Lower leg skin (tissue), 3 donors: ENCODE results near the gene CDCA8.

Source experiments
- POLR2A ChIP-seq, 2 donors: fragments of 450-650 bp; IDR thresholded peaks; one replicate each; pipeline ENCODE4 v1.6.1; 2016 to 2017; ENCODE audit warnings: antibody characterized with exemption in 2 of 2, mild to moderate bottlenecking in 1 of 2, moderate library complexity in 1 of 2
- TF ChIP-seq, protein P1 (sequence below), 3 donors: fragments of 450-650 bp; IDR thresholded peaks; one replicate each; pipeline ENCODE4 v1.5.1; 2016; ENCODE audit warnings: antibody characterized with exemption in 3 of 3, mild to moderate bottlenecking in 3 of 3, moderate library complexity in 2 of 3

DNA sequence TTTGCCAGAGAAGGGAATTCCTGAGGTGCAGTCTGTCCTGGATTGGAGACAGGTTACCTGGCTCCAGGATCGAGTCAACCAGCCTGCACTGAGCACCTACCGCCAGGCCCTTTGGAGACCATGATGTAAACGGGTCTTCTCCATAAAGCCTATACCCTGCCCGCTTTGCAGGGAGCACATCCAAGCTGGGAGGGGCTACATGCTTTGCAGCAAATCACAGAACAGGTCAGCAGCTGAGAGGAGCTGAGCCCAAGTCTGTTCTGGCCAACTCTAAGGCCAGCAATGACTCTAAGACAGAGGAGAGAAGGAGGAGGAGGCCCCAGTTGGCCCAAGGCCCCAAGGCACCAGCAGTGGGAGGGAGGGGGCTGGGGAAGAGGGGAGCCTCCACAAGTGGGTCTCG, 42.1 kb upstream of the CDCA8 start:
- TF ChIP-seq, protein P1, sequence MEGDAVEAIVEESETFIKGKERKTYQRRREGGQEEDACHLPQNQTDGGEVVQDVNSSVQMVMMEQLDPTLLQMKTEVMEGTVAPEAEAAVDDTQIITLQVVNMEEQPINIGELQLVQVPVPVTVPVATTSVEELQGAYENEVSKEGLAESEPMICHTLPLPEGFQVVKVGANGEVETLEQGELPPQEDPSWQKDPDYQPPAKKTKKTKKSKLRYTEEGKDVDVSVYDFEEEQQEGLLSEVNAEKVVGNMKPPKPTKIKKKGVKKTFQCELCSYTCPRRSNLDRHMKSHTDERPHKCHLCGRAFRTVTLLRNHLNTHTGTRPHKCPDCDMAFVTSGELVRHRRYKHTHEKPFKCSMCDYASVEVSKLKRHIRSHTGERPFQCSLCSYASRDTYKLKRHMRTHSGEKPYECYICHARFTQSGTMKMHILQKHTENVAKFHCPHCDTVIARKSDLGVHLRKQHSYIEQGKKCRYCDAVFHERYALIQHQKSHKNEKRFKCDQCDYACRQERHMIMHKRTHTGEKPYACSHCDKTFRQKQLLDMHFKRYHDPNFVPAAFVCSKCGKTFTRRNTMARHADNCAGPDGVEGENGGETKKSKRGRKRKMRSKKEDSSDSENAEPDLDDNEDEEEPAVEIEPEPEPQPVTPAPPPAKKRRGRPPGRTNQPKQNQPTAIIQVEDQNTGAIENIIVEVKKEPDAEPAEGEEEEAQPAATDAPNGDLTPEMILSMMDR (IDR thresholded peaks at IDR 0.05) = no peak
- TF ChIP-seq POLR2A (IDR thresholded peaks at IDR 0.05) = no peak
